GM12891 (cell line): ENCODE results near the gene MAD1L1.

Experiments
- DNase-seq: peaks from one replicate; pipeline ENCODE4 v3.0.0; 2011; ENCODE audit warnings: low spot score; ENCODE audit not compliant: insufficient read length
- FAIRE-seq: peaks from 2 replicates; lab custom pipeline; 2011; peaks lifted over from hg19 to GRCh38; lab: Jason Lieb, UNC
- PAX5 ChIP-seq: IDR thresholded peaks from 2 replicates; pipeline ENCODE4 v1.6.1; 2011; ENCODE audit warnings: low read length, moderate library complexity, mild to moderate bottlenecking; ENCODE audit not compliant: insufficient read depth, severe bottlenecking
- POLR2A ChIP-seq: IDR thresholded peaks from 2 replicates; pipeline ENCODE4 v1.6.1; 2011; ENCODE audit warnings: low read depth, low read length, control low read depth
- POLR2AphosphoS5 ChIP-seq: IDR thresholded peaks from 2 replicates; pipeline ENCODE4 v1.6.1; 2011; ENCODE audit warnings: low read depth, low read length, control low read depth
- POU2F2 ChIP-seq: IDR thresholded peaks from 2 replicates; pipeline ENCODE4 v1.6.1; 2011; ENCODE audit warnings: low read depth, mild to moderate bottlenecking, control low read depth, low read length, moderate library complexity
- SPI1 ChIP-seq: IDR thresholded peaks from 2 replicates; pipeline ENCODE4 v1.6.1; 2011; ENCODE audit warnings: low read depth, low read length, control low read depth
- TAF1 ChIP-seq: IDR thresholded peaks from 2 replicates; pipeline ENCODE4 v1.6.1; 2011; ENCODE audit warnings: low read depth, low read length, control low read depth

MAD1L1 gene

DNA sequence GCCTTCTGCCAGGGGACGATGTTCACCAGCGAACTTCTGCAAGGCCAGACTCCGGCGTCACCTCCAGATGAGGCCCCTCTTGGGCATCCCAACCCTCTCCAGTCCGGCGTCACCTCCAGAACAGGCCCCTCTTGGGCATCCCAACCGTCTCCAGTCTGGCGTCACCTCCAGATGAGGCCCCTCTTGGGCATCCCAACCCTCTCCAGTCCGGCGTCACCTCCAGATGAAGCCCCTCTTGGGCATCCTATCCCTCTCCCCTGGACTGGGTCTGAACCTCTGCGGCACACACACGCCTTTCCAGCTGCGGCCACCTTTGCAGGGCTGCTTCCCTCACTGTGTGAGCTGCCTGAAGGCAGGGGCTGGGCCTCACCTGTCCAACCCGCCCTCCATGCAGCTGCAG is 321.2 kb downstream of the MAD1L1 start:
- TF ChIP-seq POU2F2 = no peak
- no peak for TF ChIP-seq PAX5
- TF ChIP-seq POLR2A = no peak
- no peak for TF ChIP-seq SPI1
- TF ChIP-seq TAF1 = no peak
- FAIRE-seq = no peak
- DNase-seq = no peak

DNA sequence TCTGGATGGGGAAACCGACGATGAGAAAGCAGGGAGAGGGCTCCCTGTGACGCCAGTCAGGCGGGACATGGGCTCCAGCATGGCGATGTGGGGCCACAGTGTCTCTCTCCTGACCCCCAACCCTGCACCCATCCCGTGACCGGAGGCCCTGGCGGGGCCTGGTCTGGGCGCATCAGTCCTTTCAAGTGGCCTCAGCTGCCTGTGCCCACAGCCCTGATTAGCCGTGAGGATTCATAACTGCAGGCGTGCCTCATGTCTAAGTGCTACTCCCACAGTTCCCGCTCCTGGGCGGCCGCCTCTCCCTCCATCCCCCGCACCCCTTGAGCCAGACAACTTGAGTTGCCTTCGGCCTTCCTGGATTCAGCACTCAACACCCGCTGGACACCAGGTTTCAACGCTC is 321.9 kb downstream of the MAD1L1 start:
- no peak for FAIRE-seq
- TF ChIP-seq SPI1 (no peak), PAX5 (no peak), POLR2A (no peak), POLR2AphosphoS5 (no peak), TAF1 (no peak), POU2F2 (no peak)
- DNase-seq = no peak

DNA sequence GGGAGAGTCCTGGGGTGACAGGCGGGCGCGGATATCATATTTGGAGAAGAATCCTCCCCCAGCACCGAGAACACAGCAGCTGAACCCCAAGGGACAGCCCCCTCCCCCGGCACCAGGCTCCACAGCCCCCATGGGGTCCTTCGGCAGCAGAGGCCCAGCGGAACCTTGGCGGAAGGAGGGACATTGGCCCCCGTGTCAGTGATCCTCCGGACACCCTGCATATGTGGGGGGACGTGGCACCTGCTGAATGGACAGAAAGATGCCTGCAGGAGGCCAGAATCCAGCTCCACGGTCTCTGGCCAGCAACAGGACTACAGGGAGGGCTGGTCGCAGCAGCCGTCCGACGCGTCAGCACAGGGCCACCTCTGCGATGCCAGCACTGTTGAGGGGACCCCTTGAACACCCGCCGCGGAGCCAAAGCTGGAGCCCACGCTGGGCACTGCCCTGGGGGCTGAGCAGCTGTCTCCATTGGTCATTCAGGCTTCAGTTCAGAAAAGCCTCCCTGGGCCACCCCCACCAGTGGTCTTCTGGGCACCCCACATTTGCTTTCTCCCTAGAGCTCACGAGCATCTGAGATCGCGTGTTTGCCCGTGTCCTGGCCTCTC is 322.6 kb downstream of the MAD1L1 start:
- TF ChIP-seq TAF1 (no peak), PAX5 (no peak), POLR2AphosphoS5 (no peak), POLR2A (no peak), SPI1 (no peak), POU2F2 (no peak)
- FAIRE-seq = no peak

GRCh38 chr7:1909476-1909875 is 323.3 kb downstream of the MAD1L1 start:
- TF ChIP-seq POLR2A = no peak
- no peak for TF ChIP-seq SPI1
- no peak for TF ChIP-seq PAX5
- no peak for TF ChIP-seq TAF1
- TF ChIP-seq POU2F2 = no peak
- TF ChIP-seq POLR2AphosphoS5 = no peak
- FAIRE-seq (no peak), DNase-seq (no peak)

More for the DNA sequence above, 322.6 kb downstream of the MAD1L1 start:
- no peak for DNase-seq

- FAIRE-seq = no peak
- no peak for TF ChIP-seq POU2F2
- TF ChIP-seq PAX5 = no peak
- TF ChIP-seq TAF1 = no peak
- no peak for TF ChIP-seq POLR2AphosphoS5
- TF ChIP-seq POLR2A = no peak
- TF ChIP-seq SPI1 = no peak
- no peak for DNase-seq
These were observed 323.8 kb downstream of the MAD1L1 start for GRCh38 chr7:1908823-1909420.

- no peak for TF ChIP-seq SPI1
- TF ChIP-seq TAF1 = no peak
- no peak for TF ChIP-seq PAX5
- no peak for TF ChIP-seq POLR2A
- TF ChIP-seq POLR2AphosphoS5 = no peak
- no peak for TF ChIP-seq POU2F2
These were observed 324.9 kb downstream of the MAD1L1 start for GRCh38 chr7:1907751-1908365.

GRCh38 chr7:1906988-1907745 is 325.6 kb downstream of the MAD1L1 start:
- TF ChIP-seq SPI1 = no peak
- no peak for TF ChIP-seq POU2F2
- no peak for TF ChIP-seq POLR2A
- FAIRE-seq (no peak), DNase-seq (no peak)

More at GRCh38 chr7:1907751-1908365, 324.9 kb downstream of the MAD1L1 start:
- no peak for DNase-seq
- FAIRE-seq = no peak

GRCh38 chr7:1906087-1906830 is 326.5 kb downstream of the MAD1L1 start:
- FAIRE-seq (no peak), DNase-seq (no peak)
- TF ChIP-seq POU2F2 = no peak
- TF ChIP-seq SPI1 = no peak

DNA sequence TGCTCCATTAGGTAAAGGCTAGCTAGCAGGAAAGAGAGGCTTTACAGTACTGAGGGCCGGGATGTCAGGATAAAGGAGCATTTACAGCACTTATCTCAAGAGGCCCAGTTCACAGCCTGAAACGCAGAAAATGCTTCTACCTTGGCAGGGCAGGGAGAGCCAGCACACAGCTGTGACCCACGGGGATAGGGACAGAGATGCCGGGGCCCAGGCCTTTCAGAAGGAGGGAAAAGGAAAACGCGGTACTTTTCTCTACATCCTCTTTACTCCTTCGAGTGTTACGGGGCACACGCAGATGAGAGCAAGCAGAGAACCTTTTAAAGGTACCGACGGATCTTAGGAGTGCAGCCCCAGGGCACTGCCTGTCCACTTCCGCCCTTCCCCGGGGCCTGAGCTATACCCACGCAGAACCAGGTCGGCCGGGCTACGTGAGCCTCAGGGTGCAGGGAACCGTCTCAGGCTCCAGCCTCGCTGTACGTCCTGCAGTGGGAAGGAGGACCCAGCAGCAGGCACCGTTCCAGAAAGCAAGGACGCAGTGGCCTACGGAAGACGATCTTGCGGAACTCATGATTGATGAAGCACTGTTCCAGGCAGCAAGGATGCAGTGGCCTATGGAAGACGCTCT is 330.4 kb downstream of the MAD1L1 start:
- TF ChIP-seq POU2F2 (no peak), SPI1 (no peak), PAX5 (no peak), TAF1 (no peak), POLR2A (no peak)
- no peak for DNase-seq

More for the DNA sequence above, 330.4 kb downstream of the MAD1L1 start:
- FAIRE-seq = no peak
